ENCODE measurements around the gene SH3PXD2A.

Gene SH3PXD2A

GRCh38 chr10:103564776-103565520 is 290.4 kb downstream of the SH3PXD2A start:
- Histone ChIP-seq H3K27ac (no peak overlapping the region), H3K9ac (no peak overlapping the region), H3K79me2 (ENCODE audit: insufficient read depth, low read depth) (no peaks in the 10 kb centered on the region), H3K27me3 (ENCODE audit: insufficient read depth, low read depth) (no peaks in the 10 kb centered on the region), H3K4me1 (ENCODE audit: low read depth, poor library complexity, severe bottlenecking) (no peaks in the 10 kb centered on the region), H3K36me3 (ENCODE audit: insufficient read depth) (no peaks in the 10 kb centered on the region), H3K4me2 (no peak overlapping the region), H4K20me1 (ENCODE audit: insufficient read depth) (no peaks in the 10 kb centered on the region), H2AFZ (ENCODE audit: low read depth) (no peak overlapping the region), H3K4me3 (IDR thresholded peaks at IDR 0.05; ENCODE audit: insufficient read depth, low read depth, low read length) (no peak overlapping the region)
- TF ChIP-seq, protein P1, sequence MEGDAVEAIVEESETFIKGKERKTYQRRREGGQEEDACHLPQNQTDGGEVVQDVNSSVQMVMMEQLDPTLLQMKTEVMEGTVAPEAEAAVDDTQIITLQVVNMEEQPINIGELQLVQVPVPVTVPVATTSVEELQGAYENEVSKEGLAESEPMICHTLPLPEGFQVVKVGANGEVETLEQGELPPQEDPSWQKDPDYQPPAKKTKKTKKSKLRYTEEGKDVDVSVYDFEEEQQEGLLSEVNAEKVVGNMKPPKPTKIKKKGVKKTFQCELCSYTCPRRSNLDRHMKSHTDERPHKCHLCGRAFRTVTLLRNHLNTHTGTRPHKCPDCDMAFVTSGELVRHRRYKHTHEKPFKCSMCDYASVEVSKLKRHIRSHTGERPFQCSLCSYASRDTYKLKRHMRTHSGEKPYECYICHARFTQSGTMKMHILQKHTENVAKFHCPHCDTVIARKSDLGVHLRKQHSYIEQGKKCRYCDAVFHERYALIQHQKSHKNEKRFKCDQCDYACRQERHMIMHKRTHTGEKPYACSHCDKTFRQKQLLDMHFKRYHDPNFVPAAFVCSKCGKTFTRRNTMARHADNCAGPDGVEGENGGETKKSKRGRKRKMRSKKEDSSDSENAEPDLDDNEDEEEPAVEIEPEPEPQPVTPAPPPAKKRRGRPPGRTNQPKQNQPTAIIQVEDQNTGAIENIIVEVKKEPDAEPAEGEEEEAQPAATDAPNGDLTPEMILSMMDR (conservative IDR thresholded peaks at IDR 0.05; ENCODE audit: low read depth, low read length), result peak; percentile 90

- Histone ChIP-seq H3K36me3 (ENCODE audit: insufficient read depth) (no peaks in the 10 kb centered on the region), H3K9ac (no peak overlapping the region), H3K27ac (no peak overlapping the region), H4K20me1 (ENCODE audit: insufficient read depth) (no peaks in the 10 kb centered on the region), H3K4me3 (IDR thresholded peaks at IDR 0.05; ENCODE audit: insufficient read depth, low read depth, low read length) (no peak overlapping the region), H3K79me2 (ENCODE audit: insufficient read depth, low read depth) (no peaks in the 10 kb centered on the region), H3K4me2 (no peak overlapping the region), H3K27me3 (ENCODE audit: insufficient read depth, low read depth) (no peaks in the 10 kb centered on the region), H2AFZ (ENCODE audit: low read depth) (no peak overlapping the region), H3K4me1 (ENCODE audit: low read depth, poor library complexity, severe bottlenecking) (no peaks in the 10 kb centered on the region)
- TF ChIP-seq, protein P1 (conservative IDR thresholded peaks at IDR 0.05; ENCODE audit: low read depth, low read length), result no peak
Measured at GRCh38 chr10:103564116-103564501, 291.3 kb downstream of the SH3PXD2A start.

DNA sequence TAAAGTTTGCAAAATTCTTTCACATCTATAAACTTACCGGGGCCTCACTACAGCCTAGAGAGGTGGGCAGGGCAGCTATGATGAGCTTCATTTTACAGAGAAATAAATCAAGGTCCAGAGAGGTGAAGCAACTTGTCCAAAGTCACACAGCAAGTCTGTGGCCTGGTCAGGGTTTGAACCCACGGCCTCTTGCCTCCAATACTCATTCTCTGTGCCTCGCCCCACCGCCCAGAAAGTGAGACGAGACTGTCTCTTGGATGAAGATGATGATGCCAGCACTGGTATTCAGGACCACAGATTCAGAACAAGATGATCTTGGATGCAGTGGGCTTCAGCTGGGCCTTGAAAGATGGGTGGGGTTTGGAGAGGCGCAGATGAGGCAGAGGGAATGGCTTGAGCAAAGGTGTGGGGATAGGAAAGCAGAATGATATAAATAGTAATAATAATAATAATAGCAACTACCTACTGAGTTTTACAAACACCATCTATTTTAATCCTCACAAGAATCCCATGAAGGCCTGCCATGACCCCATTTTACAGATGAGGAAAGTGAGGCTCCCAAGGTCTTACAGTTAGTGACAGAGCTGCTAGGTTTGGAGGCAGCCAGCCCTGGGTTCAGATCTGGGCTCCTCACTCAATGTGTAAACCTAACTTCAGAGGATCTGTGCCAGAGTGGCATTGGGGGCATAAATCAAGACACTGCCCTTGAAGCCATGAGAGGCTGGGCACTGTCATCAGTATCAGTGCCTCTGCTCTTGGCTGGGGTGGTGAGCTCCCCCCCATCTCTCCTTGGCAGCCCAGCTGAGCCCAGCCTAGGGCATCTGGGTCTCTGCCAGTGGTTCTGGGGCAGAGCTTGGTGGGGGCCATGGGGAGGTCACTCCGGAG is 291.9 kb downstream of the SH3PXD2A start:
- H3K9ac ChIP-seq, result no peak overlapping the region
- no peak overlapping the region for H3K4me2 ChIP-seq
- TF ChIP-seq, protein P1 (conservative IDR thresholded peaks at IDR 0.05; ENCODE audit: low read depth, low read length), result no peak
- no peaks in the 10 kb centered on the region for H3K4me1 ChIP-seq (ENCODE audit: low read depth, poor library complexity, severe bottlenecking)
- H2AFZ ChIP-seq (ENCODE audit: low read depth), result no peak overlapping the region
- H3K36me3 ChIP-seq (ENCODE audit: insufficient read depth), result no peaks in the 10 kb centered on the region
- no peak overlapping the region for H3K4me3 ChIP-seq (IDR thresholded peaks at IDR 0.05; ENCODE audit: insufficient read depth, low read depth, low read length)
- H4K20me1 ChIP-seq (ENCODE audit: insufficient read depth), result no peaks in the 10 kb centered on the region
- H3K79me2 ChIP-seq (ENCODE audit: insufficient read depth, low read depth), result no peaks in the 10 kb centered on the region
- H3K27me3 ChIP-seq (ENCODE audit: insufficient read depth, low read depth), result no peaks in the 10 kb centered on the region
- no peak overlapping the region for H3K27ac ChIP-seq

- H3K4me3 ChIP-seq (IDR thresholded peaks at IDR 0.05; ENCODE audit: insufficient read depth, low read depth, low read length), result no peak overlapping the region
- H3K4me2 ChIP-seq, result no peak overlapping the region
- H3K36me3 ChIP-seq (ENCODE audit: insufficient read depth), result no peaks in the 10 kb centered on the region
- no peaks in the 10 kb centered on the region for H3K27me3 ChIP-seq (ENCODE audit: insufficient read depth, low read depth)
- H2AFZ ChIP-seq (ENCODE audit: low read depth), result no peak overlapping the region
- no peaks in the 10 kb centered on the region for H3K4me1 ChIP-seq (ENCODE audit: low read depth, poor library complexity, severe bottlenecking)
- no peak overlapping the region for H3K9ac ChIP-seq
- TF ChIP-seq, protein P1 (conservative IDR thresholded peaks at IDR 0.05; ENCODE audit: low read depth, low read length), result no peak
- H3K79me2 ChIP-seq (ENCODE audit: insufficient read depth, low read depth), result no peaks in the 10 kb centered on the region
- H4K20me1 ChIP-seq (ENCODE audit: insufficient read depth), result no peaks in the 10 kb centered on the region
- H3K27ac ChIP-seq, result no peak overlapping the region
Measured at GRCh38 chr10:103562383-103562782, 293.0 kb downstream of the SH3PXD2A start.

All from KMS-11 (cell line).